Ureter (tissue), 1 donor: ENCODE results near the gene ADAMTSL5. TPM values are rescaled to one million over a fixed set of nuclear protein-coding genes. Genes with fewer than 3 reads are reported as not detected.
"Not testable (repeated sequence)": the region's sequence is repeated elsewhere in the genome, so short reads cannot be mapped to it uniquely, and the experiment has no call there.

Experiments used
- DNase-seq: peaks from one replicate; pipeline ENCODE4 v3.0.0-alpha.2; 2020; ENCODE audit warnings: low spot score
- total RNA-seq: library from RNA; stranded (reverse); gene quantifications from one replicate; pipeline ENCODE4 v1.2.4, GENCODE V29; 2023
- donor health status: DM: yes; HTN: yes; CAD: no.

Gene ADAMTSL5
- total RNA-seq, 1 donor from 2014 or later: 12.5 TPM

DNA sequence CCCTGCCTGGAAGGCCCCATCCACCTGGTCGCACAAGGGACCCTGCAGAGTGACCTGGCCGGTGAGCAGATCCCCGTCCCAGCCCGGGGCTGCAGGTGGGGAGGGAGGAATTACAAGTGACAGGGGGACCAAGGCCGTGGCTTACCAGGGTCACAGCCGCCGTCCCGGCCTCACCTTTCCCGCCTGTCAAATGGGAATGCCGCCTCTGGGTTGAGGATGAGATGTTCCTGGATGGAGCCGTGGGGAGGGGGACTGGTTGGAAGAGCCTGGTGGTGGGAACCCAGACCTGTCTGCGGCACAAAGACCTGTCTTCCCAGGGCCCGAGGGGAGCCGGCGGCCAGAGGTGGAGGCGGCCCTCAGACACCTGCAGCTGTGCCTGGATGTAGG is 16.6 kb upstream of the ADAMTSL5 start:
- DNase-seq: no peak

DNA sequence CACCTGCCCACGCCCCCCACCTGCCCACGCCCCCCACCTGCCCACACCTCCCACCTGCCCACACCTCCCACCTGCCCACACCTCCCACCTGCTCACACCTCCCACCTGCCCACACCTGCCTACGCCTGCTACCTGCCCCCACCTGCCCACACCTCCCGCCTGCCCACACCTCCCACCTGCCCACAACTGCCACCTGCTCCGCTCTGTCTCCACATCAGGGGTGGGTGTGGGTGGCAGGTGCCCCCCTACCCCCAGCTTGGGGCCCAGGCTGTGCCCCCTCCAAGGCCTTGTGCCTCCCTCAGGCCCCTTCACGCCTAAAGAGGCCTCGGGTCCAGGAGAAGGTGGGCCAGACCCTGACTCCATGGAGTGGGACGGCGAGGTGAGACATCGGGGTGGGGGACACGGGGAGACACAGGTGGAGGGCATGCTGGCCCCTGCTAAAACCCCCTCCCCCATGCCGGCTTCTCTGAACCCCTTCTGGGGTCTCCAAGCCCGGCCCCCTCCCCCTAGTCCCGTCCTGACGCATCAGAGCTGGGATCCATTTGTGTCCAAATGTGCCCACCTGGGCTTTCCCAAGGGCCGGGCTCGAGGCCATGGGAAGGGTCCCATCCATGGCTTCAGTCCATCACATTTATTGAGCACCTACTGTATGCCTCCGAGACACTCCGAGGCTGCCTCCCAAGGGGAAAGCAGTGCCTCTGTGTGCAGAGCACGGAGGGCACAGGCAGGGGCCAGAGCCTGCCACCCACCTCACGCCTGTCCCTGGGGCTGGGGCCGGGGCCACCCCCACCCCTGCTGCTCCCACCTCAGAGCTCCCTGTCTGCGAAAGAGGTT is 16.0 kb upstream of the ADAMTSL5 start:
- DNase-seq: no peak

DNA sequence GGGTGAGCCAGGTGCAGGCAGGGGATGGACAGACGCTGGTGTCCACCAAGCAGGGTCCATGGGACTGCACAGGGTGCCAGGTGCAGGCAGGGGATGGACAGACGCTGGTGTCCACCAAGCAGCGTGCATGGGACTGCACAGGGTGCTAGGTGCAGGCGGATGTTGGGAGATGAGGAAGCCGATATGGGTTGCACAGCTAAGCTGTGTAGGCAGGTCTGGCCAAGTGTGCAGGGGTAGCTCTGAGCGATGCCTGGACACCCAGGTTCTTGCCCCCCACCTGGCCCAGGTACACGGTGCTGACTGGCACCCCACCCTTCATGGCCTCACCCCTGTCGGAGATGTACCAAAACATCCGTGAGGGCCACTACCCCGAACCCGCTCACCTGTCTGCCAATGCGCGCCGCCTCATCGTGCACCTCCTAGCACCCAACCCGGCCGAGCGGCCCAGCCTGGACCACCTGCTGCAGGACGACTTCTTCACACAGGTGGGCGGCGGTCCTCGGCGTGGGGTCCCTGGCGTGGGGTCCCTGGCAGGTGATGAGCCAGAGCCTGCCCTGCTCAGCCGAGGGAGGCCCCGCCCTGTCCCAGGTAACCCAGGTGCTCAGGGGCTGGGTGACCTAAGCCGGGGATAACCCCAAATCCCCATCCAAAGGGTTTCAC is 15.0 kb upstream of the ADAMTSL5 start:
- DNase-seq: no peak

DNA sequence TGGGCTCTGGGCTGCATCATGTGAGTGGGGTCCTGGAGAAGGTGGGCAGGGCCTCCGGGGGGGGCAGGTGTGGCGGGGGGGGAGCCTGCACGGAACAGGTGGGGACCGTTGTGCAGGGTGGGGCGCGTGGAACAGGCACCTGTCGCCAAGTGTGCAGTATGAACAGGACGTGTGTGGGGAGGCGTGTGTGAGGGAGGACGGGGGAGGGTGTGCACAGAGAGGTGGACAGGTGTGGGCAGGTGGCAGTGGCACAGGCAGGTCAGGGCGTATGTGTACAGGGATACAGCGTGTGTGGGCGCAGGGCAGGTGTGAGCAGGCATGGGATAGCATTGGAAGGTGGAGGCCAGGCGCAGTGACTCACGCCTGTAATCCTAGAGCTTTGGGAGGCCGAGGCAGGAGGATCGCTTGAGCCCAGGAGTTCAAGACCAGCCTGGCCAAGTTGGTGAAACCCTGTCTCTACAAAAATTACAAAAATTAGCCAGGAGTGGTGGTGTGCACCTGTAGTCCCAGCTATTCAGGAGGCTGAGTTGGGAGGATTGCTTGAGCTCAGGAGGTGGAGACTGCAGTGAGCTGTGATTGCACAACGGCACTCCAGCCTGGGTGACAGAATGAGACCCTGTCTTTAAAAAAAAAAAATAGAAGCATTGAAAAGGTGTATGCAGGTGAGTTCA is 14.3 kb upstream of the ADAMTSL5 start:
- no peak for DNase-seq

DNA sequence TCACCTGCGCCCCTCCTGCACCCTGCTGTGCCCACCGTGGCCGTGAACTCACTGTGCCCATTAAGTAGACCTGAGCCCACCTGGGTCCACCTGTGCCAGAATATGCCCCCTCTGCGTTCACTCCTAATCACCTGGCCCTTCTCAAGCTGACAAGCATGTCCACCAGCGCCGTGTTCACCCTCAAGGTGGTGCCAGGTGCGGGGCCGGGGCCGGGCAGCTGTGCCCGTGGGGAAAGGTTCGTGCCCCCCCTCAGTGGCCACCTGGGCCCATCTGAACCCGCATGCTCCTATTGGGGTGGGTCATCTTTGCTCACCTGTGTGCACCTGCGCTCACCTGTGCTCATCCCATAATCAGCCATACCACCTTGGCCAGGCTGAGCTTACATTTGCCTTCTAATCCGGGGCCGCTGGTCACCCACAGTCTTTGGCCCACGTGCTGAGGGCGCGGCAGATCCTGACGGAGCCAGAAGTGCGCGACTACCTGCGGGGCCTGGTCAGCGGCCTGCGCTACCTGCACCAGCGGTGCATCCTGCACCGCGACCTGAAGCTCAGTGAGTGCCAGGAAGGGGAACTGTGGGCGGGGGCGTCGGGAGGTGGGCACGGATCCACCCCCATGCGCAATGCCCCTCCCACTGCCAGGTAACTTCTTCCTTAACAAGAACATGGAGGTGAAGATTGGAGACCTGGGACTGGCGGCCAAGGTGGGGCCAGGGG is 13.4 kb upstream of the ADAMTSL5 start:
- no peak for DNase-seq

DNA sequence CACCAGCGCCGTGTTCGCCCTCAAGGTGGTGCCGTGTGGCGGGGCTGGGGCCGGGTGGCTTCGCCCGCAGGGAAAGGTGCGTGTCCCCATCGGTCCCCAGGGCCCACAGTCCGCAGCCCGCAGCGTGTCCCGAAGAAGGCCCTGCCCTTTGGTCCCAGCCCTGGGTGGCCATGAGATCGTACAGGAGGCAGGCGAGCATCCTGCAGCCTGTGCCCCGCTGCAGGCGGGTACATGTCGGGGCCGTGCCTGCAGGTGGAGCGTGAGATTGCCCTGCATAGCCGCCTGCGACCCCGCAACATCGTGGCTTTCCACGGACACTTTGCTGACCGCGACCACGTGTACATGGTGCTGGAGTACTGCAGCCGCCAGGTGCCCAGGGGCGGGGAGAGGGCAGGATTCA is 12.5 kb upstream of the ADAMTSL5 start:
- DNase-seq: no peak

DNA sequence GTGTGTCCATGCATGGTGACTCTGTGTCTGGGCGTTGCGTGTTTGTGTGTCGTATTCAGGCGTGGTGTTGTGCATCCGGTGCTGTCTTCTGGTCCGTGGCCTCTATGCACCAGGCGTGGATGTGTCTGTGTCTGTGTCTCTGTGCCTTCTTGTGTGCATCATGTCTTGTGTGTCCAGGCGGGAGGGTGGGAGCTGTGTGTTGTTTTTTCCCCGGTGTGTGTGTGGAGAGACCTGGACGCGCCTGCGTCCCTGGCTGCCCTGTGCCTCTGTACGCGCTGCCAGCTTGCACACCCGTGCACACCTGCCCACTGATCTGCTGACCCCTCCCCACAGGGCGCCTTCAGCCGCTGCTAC is 12.1 kb upstream of the ADAMTSL5 start:
- DNase-seq: no peak

DNA sequence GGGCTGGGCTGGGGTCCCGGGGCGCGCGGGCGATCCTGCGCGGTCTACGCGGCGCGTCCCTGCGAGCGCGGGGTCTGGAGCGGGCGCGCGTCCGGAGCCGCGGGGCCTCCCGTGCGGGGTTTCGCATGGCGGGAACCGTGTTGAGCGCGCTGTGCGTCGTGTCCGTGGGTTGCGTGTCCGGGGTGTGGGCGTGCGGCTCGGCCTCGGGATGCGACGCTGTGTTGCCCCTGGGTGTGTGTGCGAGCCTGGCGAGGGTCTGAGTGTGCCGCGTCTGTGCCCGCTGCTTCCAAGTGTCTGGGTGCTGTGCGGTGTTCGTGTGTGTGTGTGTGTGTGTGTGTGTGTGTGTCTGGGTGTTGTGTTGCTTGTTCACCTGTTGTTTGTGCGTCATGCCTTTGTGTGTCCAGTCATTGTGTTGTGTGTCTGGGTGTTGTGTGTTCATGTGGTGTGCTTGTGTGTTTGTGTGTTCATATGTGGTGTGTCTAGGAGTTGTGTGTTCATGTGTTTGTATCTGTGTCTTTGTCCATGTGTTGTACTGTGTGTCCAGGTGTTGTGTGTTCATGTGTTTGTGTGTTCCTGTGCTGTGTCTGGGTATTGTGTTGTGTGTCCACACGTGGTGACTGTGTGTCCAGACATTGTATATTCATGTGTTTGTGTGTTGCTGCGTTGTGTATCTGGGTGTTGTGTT is 11.6 kb upstream of the ADAMTSL5 start:
- no peak for DNase-seq

DNA sequence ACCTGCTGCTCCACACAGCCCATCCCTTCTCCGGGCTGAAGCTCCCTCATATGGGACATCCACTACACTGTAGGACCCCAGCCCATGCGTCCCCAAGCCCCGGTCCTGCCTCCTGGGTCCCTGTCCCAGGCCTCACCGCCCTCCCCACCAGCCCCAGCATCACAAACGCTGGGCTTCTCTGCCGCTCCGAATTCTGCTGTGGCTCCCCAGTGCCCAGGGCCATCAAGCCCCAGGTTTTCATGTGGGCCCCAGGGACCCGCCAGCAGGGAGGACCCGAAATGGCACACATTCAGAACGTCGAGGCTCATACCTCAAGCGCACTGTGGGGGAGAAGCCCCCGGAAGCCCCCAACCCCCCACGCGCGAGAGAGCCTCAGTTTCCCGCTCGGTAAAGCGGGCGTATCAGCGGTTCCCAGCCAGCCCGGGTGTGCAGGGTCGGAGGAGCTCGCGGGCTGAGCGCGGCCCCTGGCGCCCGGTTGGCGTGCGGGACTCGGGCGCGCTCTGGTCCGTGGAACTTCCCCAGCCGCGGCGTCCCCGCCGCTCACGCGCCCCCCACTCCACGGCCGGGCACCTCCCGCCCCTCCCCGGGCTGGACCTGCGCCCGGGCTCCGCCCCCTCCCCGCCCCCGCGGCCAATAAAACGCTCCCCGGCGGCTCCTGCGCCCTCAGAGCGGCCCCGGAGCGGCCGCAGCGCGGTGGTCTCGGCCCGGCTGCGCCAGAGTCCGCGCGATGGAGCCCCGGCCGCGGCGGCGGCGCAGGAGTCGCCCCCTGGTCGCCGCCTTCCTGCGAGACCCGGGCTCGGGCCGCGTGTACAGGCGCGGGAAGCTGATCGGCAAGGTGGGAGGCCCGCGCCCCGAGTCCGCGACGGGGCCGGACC is 10.8 kb upstream of the ADAMTSL5 start, which contains the start of gene PLK5:
Gene PLK5 (plus strand): TSS at position 666 of the 875 bp plus-strand sequence. CDS start 2,920 bp downstream, outside the sequence.
- DNase-seq: no peak

DNA sequence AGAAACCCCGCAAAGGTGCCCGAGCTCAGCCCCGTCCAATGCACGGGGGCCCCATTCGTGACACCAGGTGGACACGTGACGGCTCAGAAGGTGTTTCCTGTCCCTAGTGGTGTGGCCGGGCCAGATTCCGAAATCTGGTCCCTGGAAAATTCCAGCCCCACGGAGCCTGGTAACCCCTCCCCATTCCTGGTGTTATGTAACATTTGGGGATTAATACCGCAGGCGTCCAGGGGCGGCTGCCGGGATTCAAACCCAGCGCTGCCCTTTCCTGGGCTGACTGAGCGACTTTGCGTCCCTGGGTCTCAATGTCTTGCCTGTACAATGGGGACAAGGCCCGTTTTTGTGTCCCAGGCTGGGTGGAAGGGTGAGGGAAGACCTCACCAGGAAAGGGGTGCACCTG is 10.0 kb upstream of the ADAMTSL5 start:
- no peak for DNase-seq

DNA sequence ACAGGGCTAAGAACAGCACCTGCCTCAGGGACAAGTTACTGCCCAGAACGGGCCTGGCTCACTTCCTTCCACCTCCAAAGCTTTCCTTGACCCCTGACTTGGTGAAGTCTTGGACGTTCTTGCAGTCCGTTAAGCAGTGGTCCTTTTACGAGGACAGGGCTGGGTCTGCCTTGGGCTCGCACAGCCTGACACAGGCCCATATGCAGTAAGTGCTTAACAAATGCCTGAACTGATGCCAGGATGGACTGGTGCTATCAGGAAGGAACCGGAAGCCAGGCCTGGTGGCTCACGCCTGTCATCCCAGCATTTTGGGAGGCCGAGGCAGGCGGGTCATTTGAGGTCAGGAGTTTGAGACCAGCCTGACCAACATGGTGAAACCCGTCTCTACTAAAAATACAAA is 9.2 kb upstream of the ADAMTSL5 start:
- no peak for DNase-seq

DNA sequence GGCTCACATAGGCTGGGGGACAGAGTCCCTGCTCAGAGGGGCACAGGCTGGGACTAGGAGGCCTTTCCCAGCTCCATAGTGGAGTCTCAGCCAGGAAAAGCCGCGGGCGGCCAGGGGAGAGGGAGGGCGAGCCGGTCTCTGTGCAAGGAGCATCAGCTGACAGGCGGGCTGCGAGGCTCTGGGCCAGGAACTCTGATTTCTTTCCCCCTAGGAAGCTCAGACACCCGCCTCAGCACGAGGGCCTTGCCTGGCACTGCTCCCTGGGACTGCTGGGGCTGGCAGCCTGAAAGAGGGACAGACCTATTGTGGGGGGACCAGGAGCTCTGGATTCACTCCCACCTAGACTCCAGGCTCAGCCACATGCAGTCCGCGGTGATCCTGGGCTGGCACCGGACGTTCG is 8.8 kb upstream of the ADAMTSL5 start:
- DNase-seq: no peak

DNA sequence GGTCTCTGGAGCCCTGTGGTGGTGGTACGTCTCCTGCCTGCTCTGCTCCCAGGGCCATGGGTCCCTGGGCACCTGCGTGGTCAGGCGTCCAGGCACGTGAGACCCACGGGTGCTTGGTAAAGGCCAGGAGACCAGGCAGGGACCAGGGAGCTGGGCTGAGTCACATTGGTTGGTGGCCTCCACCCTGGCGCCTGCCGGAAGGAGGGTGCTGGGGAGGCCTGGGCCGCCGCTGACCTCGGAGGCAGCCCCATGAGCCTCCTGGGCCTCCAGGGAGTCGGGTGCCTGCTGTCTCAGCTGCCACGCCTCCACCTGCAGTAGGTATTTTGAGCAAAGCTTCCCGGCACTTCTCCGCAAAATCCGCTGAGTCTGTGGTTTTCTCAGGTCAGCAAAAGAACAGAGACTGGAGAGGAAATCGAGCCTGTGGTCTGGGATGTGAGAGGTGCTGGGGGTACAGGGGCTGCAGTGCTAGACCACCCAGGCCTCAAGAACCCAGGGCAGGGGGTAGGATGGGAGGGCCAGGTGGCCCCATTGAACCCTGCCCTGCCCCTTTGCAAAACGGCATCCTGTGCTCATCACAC is 7.5 kb upstream of the ADAMTSL5 start:
- no peak for DNase-seq

DNA sequence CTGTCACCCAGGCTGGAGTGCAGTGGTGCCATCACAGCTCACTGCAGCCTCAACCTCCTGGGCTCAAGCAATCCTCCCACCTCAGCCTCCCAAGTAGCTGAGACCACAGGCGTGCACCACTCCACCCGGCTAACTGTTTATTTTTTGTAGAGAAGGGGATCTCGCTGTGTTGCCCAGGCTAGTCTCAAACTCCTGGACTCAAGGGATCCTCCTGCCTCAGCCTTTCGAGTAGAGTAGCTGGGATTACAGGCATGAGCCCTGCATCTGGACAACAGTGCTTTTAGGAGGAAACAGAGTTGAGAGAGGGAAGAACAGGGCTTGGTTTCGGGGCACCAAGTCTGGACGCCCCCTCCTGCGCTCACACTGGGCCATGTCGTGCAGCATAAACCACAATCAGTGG is 7.0 kb upstream of the ADAMTSL5 start:
- not testable (repeated sequence) for DNase-seq

DNA sequence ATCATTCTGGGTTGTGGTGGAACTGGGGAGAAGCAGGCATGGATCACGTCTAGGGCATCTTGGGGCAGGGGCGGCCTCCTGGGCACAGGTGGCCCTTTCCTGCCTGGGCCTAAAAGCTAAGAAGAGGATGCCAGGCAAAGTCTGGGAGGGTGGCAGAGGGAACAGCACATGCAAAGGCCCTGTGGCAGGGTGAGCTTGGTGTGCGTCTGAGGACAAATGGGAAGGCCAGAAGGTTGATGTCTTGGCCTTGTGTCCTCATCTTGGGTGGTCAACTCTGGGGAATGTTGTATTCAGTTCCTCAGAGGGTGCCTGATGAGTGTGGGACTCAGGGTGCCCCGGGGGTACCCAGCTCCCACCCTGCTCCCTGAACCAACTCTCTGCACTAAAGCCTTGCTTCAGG is 5.7 kb upstream of the ADAMTSL5 start:
- DNase-seq: no peak

DNA sequence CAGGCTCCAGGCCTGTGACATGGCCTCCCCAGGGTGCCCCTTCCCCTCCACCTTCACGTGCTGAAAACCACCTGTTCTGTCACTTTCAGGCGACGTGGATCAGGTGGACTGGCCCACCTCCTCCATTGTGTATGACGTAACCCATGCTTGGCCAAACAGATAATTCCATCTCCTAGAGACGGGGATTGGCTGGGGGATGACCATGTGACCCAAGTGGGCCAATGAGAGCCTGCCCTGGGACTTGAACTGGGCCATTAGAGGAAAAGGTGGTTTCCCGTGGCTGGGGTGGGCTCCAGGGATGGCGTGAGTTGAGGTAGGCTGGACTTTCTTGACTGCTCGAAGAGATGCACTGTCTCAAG is 3.6 kb upstream of the ADAMTSL5 start:
- no peak for DNase-seq

DNA sequence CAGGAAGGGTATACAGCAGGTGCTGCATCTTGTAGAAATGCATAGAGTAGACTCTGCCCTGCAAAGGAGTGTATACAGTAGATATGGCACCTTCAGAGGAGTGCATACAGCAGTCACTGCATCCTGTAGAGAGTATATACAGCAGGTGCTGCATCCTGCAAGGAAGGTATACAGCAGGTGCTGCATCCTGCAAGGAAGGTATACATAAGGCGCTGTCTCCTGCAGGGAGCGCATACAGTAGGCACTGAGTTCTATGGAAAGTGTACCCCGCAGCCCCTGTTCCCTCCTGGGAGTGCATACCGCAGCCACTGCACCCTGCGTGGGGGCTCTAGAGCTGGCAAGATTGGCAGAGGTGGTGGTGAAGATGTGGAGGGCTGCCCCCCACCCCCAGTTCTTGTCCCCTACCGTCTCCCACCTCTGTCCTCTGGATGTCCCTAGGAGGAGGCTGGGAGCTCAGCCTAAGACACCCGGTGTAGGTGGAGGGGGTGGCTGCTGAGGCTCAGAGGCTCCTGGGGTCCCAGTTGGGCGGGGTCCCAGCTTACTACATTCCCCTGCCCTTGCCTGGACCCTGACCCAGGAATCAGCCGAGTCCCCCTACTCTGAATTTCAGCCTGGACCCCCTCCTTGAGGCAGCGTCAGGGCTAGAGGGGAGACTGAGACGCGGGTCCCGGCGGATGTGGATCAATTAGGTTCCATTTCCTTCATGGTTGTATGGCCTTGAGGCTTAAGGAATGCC is 2.3 kb upstream of the ADAMTSL5 start:
- no peak for DNase-seq

DNA sequence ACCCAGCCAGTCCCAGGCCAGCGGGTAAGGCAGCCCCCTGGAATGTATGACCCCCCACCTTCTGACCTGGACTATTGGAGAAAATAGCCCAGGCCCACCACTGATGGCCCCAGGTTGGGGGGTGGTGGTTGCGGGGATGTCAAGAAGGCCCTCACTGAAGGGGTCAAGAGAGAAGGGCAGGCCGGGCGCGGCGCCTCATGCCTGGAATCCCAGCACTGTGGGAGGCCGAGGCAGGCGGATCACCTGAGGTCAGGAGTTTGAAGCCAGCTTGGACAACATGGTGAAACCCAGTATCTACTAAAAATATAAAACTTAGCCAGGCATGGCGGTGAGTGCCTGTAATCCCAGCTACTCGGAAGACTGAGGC is 1.5 kb upstream of the ADAMTSL5 start:
- DNase-seq: no peak

DNA sequence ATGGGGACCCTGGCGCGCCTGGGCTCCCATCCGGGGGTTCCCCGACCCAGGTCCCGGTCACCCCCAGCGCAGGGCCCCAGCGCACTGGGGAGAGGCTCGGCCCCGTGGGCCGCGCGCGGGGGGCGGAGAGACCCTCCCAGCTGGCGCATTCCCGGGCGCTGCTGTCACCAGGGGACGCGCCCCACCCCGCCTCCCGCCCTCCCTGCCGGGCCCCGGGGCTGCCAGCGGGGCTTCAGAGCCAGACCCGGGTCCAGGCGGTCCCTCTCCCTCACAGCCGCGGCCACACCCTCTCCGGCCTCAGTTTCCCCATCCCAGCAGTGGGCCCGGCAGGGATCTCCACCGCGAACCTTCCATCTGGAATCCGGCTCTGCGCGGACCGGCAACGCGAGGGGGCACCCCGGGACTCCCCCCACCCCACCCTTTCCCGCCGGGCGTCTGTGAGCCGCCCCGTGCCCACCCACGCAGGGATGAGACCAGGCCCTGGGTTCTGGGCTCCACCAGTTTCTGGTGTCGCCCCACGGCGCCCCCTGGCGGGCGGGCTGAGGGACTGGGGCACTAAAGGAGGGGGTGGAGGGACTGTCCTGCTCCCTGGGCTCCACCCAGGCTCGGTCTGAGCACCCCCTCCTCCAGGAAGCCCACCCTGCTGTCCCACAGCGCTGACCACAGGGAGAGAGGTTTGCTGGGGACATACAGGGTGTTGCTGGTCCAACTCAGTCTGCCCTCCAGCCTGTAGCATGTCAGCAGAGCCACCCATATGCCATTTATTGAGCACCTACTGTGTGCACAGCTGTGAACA is 878 bp upstream of the ADAMTSL5 start:
- no peak for DNase-seq
